Astrocyte of the cerebellum (primary cell): ENCODE measurements around the gene OR4S1.
"Not testable (repeated sequence)": the region's sequence is repeated elsewhere in the genome, so short reads cannot be mapped to it uniquely, and the experiment has no call there.

ENCODE experiments used
- DNase-seq: peaks from one replicate; pipeline ENCODE4 v3.0.0-alpha.2; 2011; ENCODE audit warnings: low read depth
- H3K4me3 ChIP-seq: 2 replicates; pipeline ENCODE4 v1.5.1; 2011; ENCODE audit warnings: mild to moderate bottlenecking, low read depth, low read length, moderate library complexity
- CTCF ChIP-seq: IDR thresholded peaks from 2 replicates; pipeline ENCODE4 v1.5.1; 2012; ENCODE audit warnings: low read length, low read depth, moderate library complexity, mild to moderate bottlenecking; ENCODE audit errors: missing control alignments
- in situ Hi-C: cut with HindIII; loops from 2 replicates; pipeline ENCODE4 v1.10.0; 2017; ENCODE audit warnings: low sequenced_read_pairs

OR4S1 gene

GRCh38 chr11:48341466-48341865, 35.4 kb downstream of the OR4S1 start:
- TF ChIP-seq CTCF, result no peak
- DNase-seq, result no peak
- in situ Hi-C loops, result no loop called here
- H3K4me3 ChIP-seq, result no peak overlapping the region

GRCh38 chr11:48342505-48342904, 36.5 kb downstream of the OR4S1 start:
- DNase-seq, H3K4me3 ChIP-seq, in situ Hi-C loops: not testable (repeated sequence)

- in situ Hi-C loops, DNase-seq, H3K4me3 ChIP-seq: not testable (repeated sequence)
These were observed 40.3 kb downstream of the OR4S1 start for GRCh38 chr11:48346286-48346685.

GRCh38 chr11:48354013-48354412, 48.0 kb downstream of the OR4S1 start:
- TF ChIP-seq CTCF, result no peak

GRCh38 chr11:48354677-48355076, 48.7 kb downstream of the OR4S1 start:
- DNase-seq, result no peak
- in situ Hi-C loops, result no loop called here
- no peak overlapping the region for H3K4me3 ChIP-seq
- TF ChIP-seq CTCF, result no peak

More at GRCh38 chr11:48354013-48354412, 48.0 kb downstream of the OR4S1 start:
- in situ Hi-C loops, result no loop called here
- no peak for DNase-seq
- no peak overlapping the region for H3K4me3 ChIP-seq
